HG02884 (cell line): ENCODE data around the gene CDKAL1.
"Not testable (repeated sequence)": the region's sequence is repeated elsewhere in the genome, so short reads cannot be mapped to it uniquely, and the experiment has no call there.

Experiments used
- ATAC-seq: cut with Tn5 transposase; IDR thresholded peaks from one replicate; pipeline ENCODE4 v1.9.1; 2021; ENCODE audit warnings: mild to moderate bottlenecking, moderate library complexity; ENCODE audit not compliant: unreplicated experiment

Gene CDKAL1

GRCh38 chr6:21219856-21220255 lies 685.6 kb downstream of the CDKAL1 start:
- ATAC-seq, result no peak

GRCh38 chr6:21220271-21220987 lies 686.2 kb downstream of the CDKAL1 start:
- ATAC-seq, result no peak

GRCh38 chr6:21222656-21223055 lies 688.4 kb downstream of the CDKAL1 start:
- no peak for ATAC-seq

- ATAC-seq, result no peak
Measured at GRCh38 chr6:21225912-21226311, 691.7 kb downstream of the CDKAL1 start.

- no peak for ATAC-seq
Measured at GRCh38 chr6:21227486-21227885, 693.2 kb downstream of the CDKAL1 start.

GRCh38 chr6:21228411-21228810 lies 694.2 kb downstream of the CDKAL1 start:
- no peak for ATAC-seq

GRCh38 chr6:21228876-21229460 lies 694.7 kb downstream of the CDKAL1 start:
- no peak for ATAC-seq

GRCh38 chr6:21230536-21230935 lies 696.3 kb downstream of the CDKAL1 start:
- no peak for ATAC-seq

GRCh38 chr6:21235162-21235561 lies 700.9 kb downstream of the CDKAL1 start:
- ATAC-seq, result no peak

- no peak for ATAC-seq
Measured at GRCh38 chr6:21238208-21238607, 704.0 kb downstream of the CDKAL1 start.

- ATAC-seq, result no peak
Measured at GRCh38 chr6:21240709-21241108, 706.5 kb downstream of the CDKAL1 start.

GRCh38 chr6:21241231-21242130 lies 707.2 kb downstream of the CDKAL1 start:
- ATAC-seq, result no peak

- no peak for ATAC-seq
Measured at GRCh38 chr6:21244897-21245470, 710.7 kb downstream of the CDKAL1 start.

GRCh38 chr6:21245488-21245887 lies 711.2 kb downstream of the CDKAL1 start:
- ATAC-seq, result no peak

- ATAC-seq, result no peak
Measured at GRCh38 chr6:21246075-21246474, 711.8 kb downstream of the CDKAL1 start.

GRCh38 chr6:21254460-21254859 lies 720.2 kb downstream of the CDKAL1 start:
- not testable (repeated sequence) for ATAC-seq

GRCh38 chr6:21256197-21256596 lies 721.9 kb downstream of the CDKAL1 start:
- no peak for ATAC-seq

GRCh38 chr6:21257125-21257524 lies 722.9 kb downstream of the CDKAL1 start:
- no peak for ATAC-seq

GRCh38 chr6:21258665-21259064 lies 724.4 kb downstream of the CDKAL1 start:
- ATAC-seq, result no peak

- ATAC-seq, result no peak
Measured at GRCh38 chr6:21259660-21260059, 725.4 kb downstream of the CDKAL1 start.

- ATAC-seq, result no peak
Measured at GRCh38 chr6:21262504-21262903, 728.2 kb downstream of the CDKAL1 start.
